H9 (cell line): ENCODE measurements around the gene FETUB. TPM values are rescaled to one million over a fixed set of nuclear protein-coding genes. Genes with fewer than 3 reads are reported as not detected.
A peak's percentile ranks its signal among the peaks of the same experiment; 100 is the strongest.

Source experiments
- DNase-seq: peaks from one replicate; pipeline ENCODE4 v3.0.0-alpha.2; 2017
- H2AFZ ChIP-seq: one replicate; pipeline ENCODE4 v1.6.1; 2013; ENCODE audit warnings: mild to moderate bottlenecking, low read length, control low read depth, moderate library complexity
- H2AK5ac ChIP-seq: 2 replicates; pipeline ENCODE4 v1.6.1; 2013; ENCODE audit warnings: low read length, control low read depth, mixed read lengths; ENCODE audit not compliant: insufficient read length
- H2BK120ac ChIP-seq: one replicate; pipeline ENCODE4 v1.6.1; 2013; ENCODE audit warnings: low read depth, mild to moderate bottlenecking, low read length, control low read depth, inconsistent platforms; ENCODE audit not compliant: poor library complexity, severe bottlenecking
- H2BK12ac ChIP-seq: 2 replicates; pipeline ENCODE4 v1.6.1; 2013; ENCODE audit warnings: low read length, control low read depth, mixed read lengths, low read depth; ENCODE audit not compliant: insufficient read length
- H2BK15ac ChIP-seq: 2 replicates; pipeline ENCODE4 v1.6.1; 2013; ENCODE audit warnings: low read depth, low read length, control low read depth
- H2BK20ac ChIP-seq: one replicate; pipeline ENCODE4 v1.6.1; 2013; ENCODE audit warnings: low read depth, mild to moderate bottlenecking, low read length, control low read depth, inconsistent platforms; ENCODE audit not compliant: poor library complexity, severe bottlenecking
- H2BK5ac ChIP-seq: 2 replicates; pipeline ENCODE4 v1.6.1; 2013; ENCODE audit warnings: low read length, control low read depth, mixed read lengths; ENCODE audit not compliant: insufficient read length
- H3K14ac ChIP-seq: 2 replicates; pipeline ENCODE4 v1.6.1; 2013; ENCODE audit warnings: low read length, control low read depth; ENCODE audit not compliant: insufficient read depth
- H3K18ac ChIP-seq: 2 replicates; pipeline ENCODE4 v1.6.1; 2013; ENCODE audit warnings: low read depth, mild to moderate bottlenecking, mixed read lengths, low read length, control low read depth; ENCODE audit not compliant: insufficient read length
- H3K23ac ChIP-seq: 2 replicates; pipeline ENCODE4 v1.6.1; 2013; ENCODE audit warnings: low read length, control low read depth, mixed read lengths, low read depth; ENCODE audit not compliant: insufficient read length
- H3K23me2 ChIP-seq: 2 replicates; pipeline ENCODE4 v1.6.1; 2013; ENCODE audit warnings: low read depth, mild to moderate bottlenecking, mixed read lengths, low read length, control low read depth; ENCODE audit not compliant: insufficient read length, poor library complexity, severe bottlenecking
- H3K27ac ChIP-seq: 2 replicates; pipeline ENCODE4 v1.5.1; 2013; ENCODE audit warnings: low read length, control low read depth, mixed read lengths, low read depth; ENCODE audit not compliant: insufficient read length
- H3K27me3 ChIP-seq: 2 replicates; pipeline ENCODE4 v1.6.1; 2013; ENCODE audit warnings: low read length, control low read depth, inconsistent platforms; ENCODE audit not compliant: insufficient read depth
- H3K4ac ChIP-seq: 2 replicates; pipeline ENCODE4 v1.6.1; 2013; ENCODE audit warnings: low read depth, mild to moderate bottlenecking, control low read depth, inconsistent platforms, low read length, moderate library complexity
- H3K4me1 ChIP-seq: 2 replicates; pipeline ENCODE4 v1.6.1; 2013; ENCODE audit warnings: low read length, control low read depth, inconsistent platforms; ENCODE audit not compliant: insufficient read depth
- H3K4me2 ChIP-seq: 2 replicates; pipeline ENCODE4 v1.6.1; 2013; ENCODE audit warnings: low read length, control low read depth, mixed read lengths; ENCODE audit not compliant: insufficient read length, insufficient read depth
- H3K56ac ChIP-seq: 2 replicates; pipeline ENCODE4 v1.6.1; 2013; ENCODE audit warnings: low read depth, mild to moderate bottlenecking, mixed read lengths, low read length, control low read depth; ENCODE audit not compliant: insufficient read length
- H3K79me1 ChIP-seq: 2 replicates; pipeline ENCODE4 v1.6.1; 2013; ENCODE audit warnings: low read depth, mild to moderate bottlenecking, moderate library complexity, low read length, control low read depth, inconsistent platforms; ENCODE audit not compliant: insufficient read depth, poor library complexity, severe bottlenecking
- H3K79me2 ChIP-seq: 2 replicates; pipeline ENCODE4 v1.6.1; 2013; ENCODE audit warnings: low read length, control low read depth, inconsistent platforms; ENCODE audit not compliant: insufficient read depth
- H3K9ac ChIP-seq: 2 replicates; pipeline ENCODE4 v1.6.1; 2013; ENCODE audit warnings: low read length, control low read depth, mixed read lengths; ENCODE audit not compliant: insufficient read length; ENCODE audit errors: extremely low read depth
- H3K9me3 ChIP-seq: one replicate; pipeline ENCODE4 v1.6.1; 2013; ENCODE audit warnings: low read depth, low read length, inconsistent platforms; ENCODE audit not compliant: control insufficient read depth
- H3T11ph ChIP-seq: one replicate; pipeline ENCODE4 v1.6.1; 2013; ENCODE audit warnings: mild to moderate bottlenecking, low read length, control low read depth, inconsistent platforms
- H4K20me1 ChIP-seq: one replicate; pipeline ENCODE4 v1.6.1; 2013; ENCODE audit not compliant: control insufficient read depth, insufficient read length, insufficient read depth
- H4K5ac ChIP-seq: 2 replicates; pipeline ENCODE4 v1.6.1; 2013; ENCODE audit warnings: low read depth, mild to moderate bottlenecking, mixed read lengths, low read length, control low read depth; ENCODE audit not compliant: insufficient read length
- H4K8ac ChIP-seq: replicated peaks from 2 replicates; pipeline ENCODE4 v1.6.1; 2013; ENCODE audit warnings: low read length, control low read depth, mixed read lengths, low read depth; ENCODE audit not compliant: insufficient read length
- H4K91ac ChIP-seq: 2 replicates; pipeline ENCODE4 v1.6.1; 2013; ENCODE audit warnings: low read depth, mild to moderate bottlenecking, moderate library complexity, mixed read lengths, low read length, control low read depth; ENCODE audit not compliant: insufficient read length
- H3K27ac Mint-ChIP-seq, 3 experiments: 2 replicates in 2 of 3; 3 replicates in 1 of 3; pipeline ENCODE4 v1.8.0; 2020 to 2021; ENCODE audit warnings: mixed read lengths in 3 of 3, mild to moderate bottlenecking in 1 of 3, moderate library complexity in 1 of 3
- H3K27me3 Mint-ChIP-seq: 2 replicates; pipeline ENCODE4 v1.8.0; 2021; ENCODE audit warnings: low read depth, mild to moderate bottlenecking, moderate library complexity, mixed read lengths
- H3K36me3 Mint-ChIP-seq, 3 experiments: 2 replicates in 2 of 3; 3 replicates in 1 of 3; pipeline ENCODE4 v1.8.0; 2020 to 2021; ENCODE audit warnings: low read depth in 3 of 3, mixed read lengths in 3 of 3; ENCODE audit not compliant: insufficient read depth in 1 of 3
- H3K4me1 Mint-ChIP-seq, 2 experiments: 2 replicates each; pipeline ENCODE4 v1.8.0; 2020; ENCODE audit warnings: mixed read lengths in 2 of 2
- H3K4me3 Mint-ChIP-seq, 2 experiments: 2 replicates in 1 of 2; 3 replicates in 1 of 2; pipeline ENCODE4 v1.8.0; 2020 to 2021; ENCODE audit warnings: mild to moderate bottlenecking in 2 of 2, mixed read lengths in 2 of 2, moderate library complexity in 1 of 2
- H3K9me3 Mint-ChIP-seq, 2 experiments: 2 replicates in 1 of 2; 3 replicates in 1 of 2; pipeline ENCODE4 v1.8.0; 2020; ENCODE audit warnings: mild to moderate bottlenecking in 2 of 2, mixed read lengths in 2 of 2, moderate library complexity in 1 of 2
- total RNA-seq: library from RNA; stranded (reverse); gene quantifications from 2 replicates; pipeline ENCODE4 v1.2.1, GENCODE V29; 2021
- TF ChIP-seq, protein P1 (sequence below): fragments of 200-600 bp; sonication (generic); conservative IDR thresholded peaks from 3 replicates; pipeline ENCODE4 v1.8.0; 2021; ENCODE audit warnings: antibody characterized with exemption, mild to moderate bottlenecking

The FETUB gene
- total RNA-seq, 1 experiment from 2014 or later, result not detected

DNA sequence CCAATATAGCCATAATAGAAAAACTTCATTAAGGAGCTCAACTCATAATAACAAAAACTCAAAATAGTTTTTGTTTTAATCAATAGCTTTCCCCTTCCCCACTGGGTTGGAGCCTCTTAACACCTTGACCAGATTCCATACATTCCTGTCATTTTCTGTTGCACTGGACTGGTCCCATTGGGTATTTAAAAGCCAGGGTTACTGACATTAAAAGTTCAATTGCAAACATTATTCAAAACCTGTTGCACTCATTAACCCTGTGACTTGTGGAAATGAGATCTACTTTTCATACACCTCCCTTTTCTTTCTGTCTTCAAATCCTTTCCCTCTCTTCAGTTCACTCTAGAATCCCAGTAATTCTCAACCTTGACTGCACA is 23.9 kb downstream of the FETUB start:
- Histone ChIP-seq H2BK12ac (no peak overlapping the region), H3K23me2 (no peaks in the 10 kb centered on the region), H2BK20ac (no peak overlapping the region), H3K9me3 (no peaks in the 10 kb centered on the region), H3K27ac (peak overlapping the region; percentile 96), H3K18ac (no peak overlapping the region), H4K20me1 (no peaks in the 10 kb centered on the region), H3K4me2 (peak overlapping the region; percentile 38), H3K79me1 (no peaks in the 10 kb centered on the region), H3K14ac (no peak overlapping the region), H2BK120ac (no peak overlapping the region), H3K27me3 (no peaks in the 10 kb centered on the region), H2AFZ (no peak overlapping the region), H2BK5ac (no peak overlapping the region), H3K9ac (no peak overlapping the region), H4K91ac (no peak overlapping the region), H2AK5ac (no peak overlapping the region), H3K79me2 (no peaks in the 10 kb centered on the region), H4K8ac (no peak overlapping the region), H3T11ph (no peak overlapping the region), H4K5ac (no peak overlapping the region), H2BK15ac (no peak overlapping the region), H3K56ac (no peak overlapping the region), H3K23ac (no peak overlapping the region), H3K4me1 (peaks cover 15% of the 10 kb centered on the region), H3K4ac (no peak overlapping the region)
- Mint-ChIP-seq H3K4me3 (no peak overlapping the region), H3K27me3 (no peaks in the 10 kb centered on the region; the same call in 1 of the 2 replicates), H3K4me1 (peaks cover 41 to 52% of the 10 kb centered on the region in 2 experiments), H3K9me3 (peaks cover 6 to 7% of the 10 kb centered on the region in 2 experiments; a peak in 4 of 5 replicates), H3K27ac (peak overlapping the region in 2 of 3 experiments; percentile 54 to 94; a peak in 5 of 7 replicates), H3K36me3 (peaks cover 2 to 10% (median 4%) of the 10 kb centered on the region in 3 experiments; a peak in 5 of 7 replicates)
- DNase-seq, result no peak
- TF ChIP-seq, protein P1, sequence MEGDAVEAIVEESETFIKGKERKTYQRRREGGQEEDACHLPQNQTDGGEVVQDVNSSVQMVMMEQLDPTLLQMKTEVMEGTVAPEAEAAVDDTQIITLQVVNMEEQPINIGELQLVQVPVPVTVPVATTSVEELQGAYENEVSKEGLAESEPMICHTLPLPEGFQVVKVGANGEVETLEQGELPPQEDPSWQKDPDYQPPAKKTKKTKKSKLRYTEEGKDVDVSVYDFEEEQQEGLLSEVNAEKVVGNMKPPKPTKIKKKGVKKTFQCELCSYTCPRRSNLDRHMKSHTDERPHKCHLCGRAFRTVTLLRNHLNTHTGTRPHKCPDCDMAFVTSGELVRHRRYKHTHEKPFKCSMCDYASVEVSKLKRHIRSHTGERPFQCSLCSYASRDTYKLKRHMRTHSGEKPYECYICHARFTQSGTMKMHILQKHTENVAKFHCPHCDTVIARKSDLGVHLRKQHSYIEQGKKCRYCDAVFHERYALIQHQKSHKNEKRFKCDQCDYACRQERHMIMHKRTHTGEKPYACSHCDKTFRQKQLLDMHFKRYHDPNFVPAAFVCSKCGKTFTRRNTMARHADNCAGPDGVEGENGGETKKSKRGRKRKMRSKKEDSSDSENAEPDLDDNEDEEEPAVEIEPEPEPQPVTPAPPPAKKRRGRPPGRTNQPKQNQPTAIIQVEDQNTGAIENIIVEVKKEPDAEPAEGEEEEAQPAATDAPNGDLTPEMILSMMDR, result no peak
